ENCODE results near the gene RDH16. TPM values are rescaled to one million over a fixed set of nuclear protein-coding genes. Genes with fewer than 3 reads are reported as not detected.
"Not testable (repeated sequence)": the region's sequence is repeated elsewhere in the genome, so short reads cannot be mapped to it uniquely, and the experiment has no call there.

RDH16 gene
- polyA plus RNA-seq, 3 donors = 0.47 TPM; not detected in 2

GRCh38 chr12:56922031-56922430, 35.4 kb downstream of the RDH16 start:
- H3K9ac ChIP-seq (ENCODE audit: insufficient read depth, low read length, poor library complexity, severe bottlenecking) = no peak overlapping the region
- WGBS (ENCODE audit: insufficient coverage) = no CpG with 5 or more reads among the region's 1 CpG
- Mint-ChIP-seq H3K4me3 (no peak overlapping the region), H3K27me3 (ENCODE audit: low read depth in 3 of 3) (peaks cover 0 to 5% (median 2%) of the 10 kb centered on the region in 3 donors), H3K36me3 (no peaks in the 10 kb centered on the region), H3K9me3 (peaks cover 0 to 7% (median 4%) of the 10 kb centered on the region in 7 donors), H3K4me1 (peaks cover 2% of the 10 kb centered on the region), H3K27ac (peak overlapping the region in 1 of 7 donors; percentile 12)
- H3K4me1 ChIP-seq (ENCODE audit: control insufficient read depth in 1 of 2, insufficient read depth in 2 of 2, low read length in 2 of 2) = no peaks in the 10 kb centered on the region
- H3K27me3 ChIP-seq (ENCODE audit: control insufficient read depth in 2 of 2, insufficient read depth in 2 of 2, low read length in 2 of 2) = no peaks in the 10 kb centered on the region
- no peaks in the 10 kb centered on the region for H3K36me3 ChIP-seq (replicated peaks in 1 of 2; ENCODE audit: control insufficient read depth in 1 of 2, insufficient read depth in 2 of 2, low read length in 2 of 2)
- no peaks in the 10 kb centered on the region for H4K20me1 ChIP-seq (ENCODE audit: insufficient read depth, low read length)
- H3K79me2 ChIP-seq (ENCODE audit: insufficient read depth, low read length) = no peaks in the 10 kb centered on the region
- no peak overlapping the region for H2AFZ ChIP-seq (ENCODE audit: insufficient read depth, low read depth, low read length, poor library complexity, severe bottlenecking)
- no peaks in the 10 kb centered on the region for H3K9me3 ChIP-seq (replicated peaks in 1 of 2; ENCODE audit: control insufficient read depth in 1 of 2, insufficient read depth in 1 of 2, low read length in 2 of 2)
- intact Hi-C loops (cut with micrococcal nuclease) = no loop called here
- DNase-seq = no peak
- no peak overlapping the region for H3K4me2 ChIP-seq (replicated peaks; ENCODE audit: extremely low read depth, low read length, poor library complexity, severe bottlenecking)
- no peak overlapping the region for H3K4me3 ChIP-seq (replicated peaks in 1 of 3; ENCODE audit: low read depth in 2 of 3, low read length in 3 of 3)
- TF ChIP-seq CTCF (IDR thresholded peaks at IDR 0.05) = no peak
- no peak overlapping the region for H3K27ac ChIP-seq (ENCODE audit: low read depth in 1 of 2, low read length in 2 of 2)

GRCh38 chr12:56921346-56921745, 36.1 kb downstream of the RDH16 start:
- H3K27me3 ChIP-seq (ENCODE audit: control insufficient read depth in 2 of 2, insufficient read depth in 2 of 2, low read length in 2 of 2) = no peaks in the 10 kb centered on the region
- WGBS (ENCODE audit: insufficient coverage) = 100% methylated on average over 1 of the region's 1 CpG
- H3K27ac Mint-ChIP-seq = no peak overlapping the region

GRCh38 chr12:56918139-56918538, 39.3 kb downstream of the RDH16 start:
- H3K27me3 Mint-ChIP-seq (ENCODE audit: low read depth in 3 of 3); H3K4me3 Mint-ChIP-seq; H3K9me3 ChIP-seq (replicated peaks in 1 of 2; ENCODE audit: control insufficient read depth in 1 of 2, insufficient read depth in 1 of 2, low read length in 2 of 2); H3K27ac ChIP-seq (ENCODE audit: low read depth in 1 of 2, low read length in 2 of 2); H3K4me1 Mint-ChIP-seq; H4K20me1 ChIP-seq (ENCODE audit: insufficient read depth, low read length); H2AFZ ChIP-seq (ENCODE audit: insufficient read depth, low read depth, low read length, poor library complexity, severe bottlenecking); H3K79me2 ChIP-seq (ENCODE audit: insufficient read depth, low read length); H3K9ac ChIP-seq (ENCODE audit: insufficient read depth, low read length, poor library complexity, severe bottlenecking); H3K36me3 Mint-ChIP-seq; H3K9me3 Mint-ChIP-seq; H3K27me3 ChIP-seq (ENCODE audit: control insufficient read depth in 2 of 2, insufficient read depth in 2 of 2, low read length in 2 of 2); H3K4me2 ChIP-seq (replicated peaks; ENCODE audit: extremely low read depth, low read length, poor library complexity, severe bottlenecking); DNase-seq; H3K27ac Mint-ChIP-seq; H3K36me3 ChIP-seq (replicated peaks in 1 of 2; ENCODE audit: control insufficient read depth in 1 of 2, insufficient read depth in 2 of 2, low read length in 2 of 2); H3K4me3 ChIP-seq (replicated peaks in 1 of 3; ENCODE audit: low read depth in 2 of 3, low read length in 3 of 3); intact Hi-C loops (cut with micrococcal nuclease); H3K4me1 ChIP-seq (ENCODE audit: control insufficient read depth in 1 of 2, insufficient read depth in 2 of 2, low read length in 2 of 2): not testable (repeated sequence)
- 100% methylated on average over 1 of the region's 3 CpGs for WGBS (ENCODE audit: insufficient coverage)

More at GRCh38 chr12:56921346-56921745, 36.1 kb downstream of the RDH16 start:
- peaks cover 0 to 5% (median 2%) of the 10 kb centered on the region in 3 donors for H3K27me3 Mint-ChIP-seq (ENCODE audit: low read depth in 3 of 3)
- H3K36me3 Mint-ChIP-seq = no peaks in the 10 kb centered on the region
- peaks cover 0 to 7% (median 4%) of the 10 kb centered on the region in 7 donors for H3K9me3 Mint-ChIP-seq
- Histone ChIP-seq H3K27ac (ENCODE audit: low read depth in 1 of 2, low read length in 2 of 2) (no peak overlapping the region), H4K20me1 (ENCODE audit: insufficient read depth, low read length) (no peaks in the 10 kb centered on the region), H3K9me3 (replicated peaks in 1 of 2; ENCODE audit: control insufficient read depth in 1 of 2, insufficient read depth in 1 of 2, low read length in 2 of 2) (no peaks in the 10 kb centered on the region), H3K4me1 (ENCODE audit: control insufficient read depth in 1 of 2, insufficient read depth in 2 of 2, low read length in 2 of 2) (no peaks in the 10 kb centered on the region), H3K4me3 (replicated peaks in 1 of 3; ENCODE audit: low read depth in 2 of 3, low read length in 3 of 3) (no peak overlapping the region), H2AFZ (ENCODE audit: insufficient read depth, low read depth, low read length, poor library complexity, severe bottlenecking) (no peak overlapping the region), H3K36me3 (replicated peaks in 1 of 2; ENCODE audit: control insufficient read depth in 1 of 2, insufficient read depth in 2 of 2, low read length in 2 of 2) (no peaks in the 10 kb centered on the region), H3K4me2 (replicated peaks; ENCODE audit: extremely low read depth, low read length, poor library complexity, severe bottlenecking) (no peak overlapping the region), H3K79me2 (ENCODE audit: insufficient read depth, low read length) (no peaks in the 10 kb centered on the region), H3K9ac (ENCODE audit: insufficient read depth, low read length, poor library complexity, severe bottlenecking) (no peak overlapping the region)
- DNase-seq = no peak
- peaks cover 2% of the 10 kb centered on the region for H3K4me1 Mint-ChIP-seq
- no peak overlapping the region for H3K4me3 Mint-ChIP-seq
- intact Hi-C loops (cut with micrococcal nuclease) = no loop called here
- no peak for TF ChIP-seq CTCF (IDR thresholded peaks at IDR 0.05)

All from CD14-positive monocyte (primary cell).